HCT116 (cell line): ENCODE data around the gene CYP1A1.

Source experiments
- CTCF ChIP-seq, 3 experiments: fragments of 200-600 bp in 1 of 3; sonication (generic) in 1 of 3; IDR thresholded peaks in 2 of 3; conservative IDR thresholded peaks in 1 of 3; 2 replicates each; pipeline ENCODE4 v1.5.1; 2012 to 2017; ENCODE audit warnings: low read depth in 2 of 3, low read length in 2 of 3, antibody characterized with exemption in 1 of 3, borderline replicate concordance in 1 of 3, control low read depth in 1 of 3, mild to moderate bottlenecking in 1 of 3, mixed read lengths in 1 of 3, mixed run types in 1 of 3, moderate library complexity in 1 of 3; ENCODE audit not compliant: insufficient read depth in 1 of 3
- EZH2 ChIP-seq: fragments of 200-600 bp; sonication (generic); IDR thresholded peaks from 2 replicates; pipeline ENCODE4 v1.6.1; 2017; ENCODE audit warnings: antibody characterized with exemption, mixed run types
- FOSL1 ChIP-seq: IDR thresholded peaks from 2 replicates; pipeline ENCODE4 v1.6.1; 2012; ENCODE audit warnings: low read depth
- POLR2AphosphoS5 ChIP-seq: IDR thresholded peaks from 2 replicates; pipeline ENCODE4 v1.6.1; 2011; ENCODE audit warnings: mild to moderate bottlenecking, low read depth, low read length, moderate library complexity
- RAD21 ChIP-seq: IDR thresholded peaks from 2 replicates; pipeline ENCODE4 v1.6.1; 2012; ENCODE audit warnings: low read depth, mild to moderate bottlenecking

- TF ChIP-seq CTCF (IDR thresholded peaks at IDR 0.05 in 2 of 3, conservative IDR thresholded peaks at IDR 0.05 in 1 of 3; ENCODE audit: borderline replicate concordance in 1 of 3, insufficient read depth in 1 of 3, low read depth in 2 of 3, low read length in 2 of 3): no peak
- TF ChIP-seq EZH2: no peak
- TF ChIP-seq RAD21: no peak
- TF ChIP-seq FOSL1: no peak
- no peak for TF ChIP-seq POLR2AphosphoS5
Observed at GRCh38 chr15:74709892-74710291, 15.4 kb downstream of the CYP1A1 start.
